IMR-90 (cell line): ENCODE measurements around the gene ERICH3. TPM values are rescaled to one million over a fixed set of nuclear protein-coding genes. Genes with fewer than 3 reads are reported as not detected.

Experiments
- ATAC-seq: fragments of 200-7000 bp; cut with Tn5 transposase; 2 replicates; pipeline ENCODE4 v1.9.1; 2020; ENCODE audit warnings: low read depth, mild to moderate bottlenecking, moderate library complexity
- BruUV-seq: library from RNA; stranded (reverse); fragments of 400-500 nt; replicated peaks from 2 replicates; lab custom pipeline; 2021; lab: Mats Ljungman, UMichigan
- CTCF ChIA-PET: fragments of 300-600 bp; formaldehyde crosslinking; extraction: SDS; loops from one replicate; lab custom pipeline; 2021; ENCODE audit warnings: antibody characterized with exemption; lab: Yijun Ruan, JAX
- POLR2A ChIA-PET: fragments of 300-600 bp; sonication (Branson Sonifier 250); formaldehyde crosslinking; loops from one replicate; lab custom pipeline; 2022; ENCODE audit warnings: antibody characterized with exemption; ENCODE audit not compliant: unreplicated experiment; lab: Charles Lee
- DNase-seq: peaks from one replicate; pipeline ENCODE4 v3.0.0; 2013
- H2AFZ ChIP-seq: replicated peaks from 2 replicates; pipeline ENCODE3; 2013; ENCODE audit warnings: low read length, mild to moderate bottlenecking; ENCODE audit not compliant: poor library complexity
- H2AK5ac ChIP-seq: 2 replicates; pipeline ENCODE4 v1.6.1; 2013; ENCODE audit warnings: low read depth, low read length, inconsistent platforms
- H2AK9ac ChIP-seq: replicated peaks from 2 replicates; pipeline ENCODE3; 2013; ENCODE audit warnings: mild to moderate bottlenecking, low read depth, low read length, moderate library complexity; ENCODE audit not compliant: poor library complexity
- H2BK120ac ChIP-seq: 2 replicates; pipeline ENCODE4 v1.6.1; 2013; ENCODE audit warnings: low read depth, low read length, inconsistent platforms
- H2BK15ac ChIP-seq: 3 replicates; pipeline ENCODE4 v1.6.1; 2013; ENCODE audit warnings: low read depth, low read length, inconsistent platforms
- H2BK20ac ChIP-seq: 2 replicates; pipeline ENCODE4 v1.6.1; 2013; ENCODE audit warnings: low read depth, mild to moderate bottlenecking, inconsistent platforms, low read length, moderate library complexity
- H2BK5ac ChIP-seq: 2 replicates; pipeline ENCODE4 v1.6.1; 2013; ENCODE audit warnings: mild to moderate bottlenecking, low read depth, low read length, inconsistent platforms; ENCODE audit not compliant: poor library complexity, severe bottlenecking
- H3K14ac ChIP-seq: replicated peaks from 2 replicates; pipeline ENCODE4 v1.6.1; 2013; ENCODE audit warnings: low read depth, low read length, inconsistent platforms
- H3K18ac ChIP-seq: 2 replicates; pipeline ENCODE4 v1.6.1; 2013; ENCODE audit warnings: low read depth, low read length, control low read depth
- H3K23ac ChIP-seq: 2 replicates; pipeline ENCODE4 v1.6.1; 2013; ENCODE audit warnings: low read depth, low read length, inconsistent platforms
- H3K27ac ChIP-seq: 2 replicates; pipeline ENCODE4 v1.5.1; 2013; ENCODE audit warnings: mild to moderate bottlenecking, control low read depth, low read length; ENCODE audit not compliant: insufficient read depth
- H3K27me3 ChIP-seq: 2 replicates; pipeline ENCODE4 v1.6.1; 2013; ENCODE audit warnings: low read length; ENCODE audit not compliant: control insufficient read depth, insufficient read depth
- H3K36me3 ChIP-seq: 2 replicates; pipeline ENCODE4 v1.6.1; 2013; ENCODE audit warnings: low read length, mixed read lengths; ENCODE audit not compliant: control insufficient read depth, insufficient read depth
- H3K4ac ChIP-seq: 2 replicates; pipeline ENCODE4 v1.6.1; 2013; ENCODE audit warnings: low read depth, low read length, inconsistent platforms
- H3K4me1 ChIP-seq: 2 replicates; pipeline ENCODE4 v1.6.1; 2013; ENCODE audit warnings: low read length, mixed read lengths; ENCODE audit not compliant: control insufficient read depth, insufficient read depth
- H3K4me2 ChIP-seq: 2 replicates; pipeline ENCODE4 v1.6.1; 2013; ENCODE audit warnings: low read depth, mild to moderate bottlenecking, control low read depth, low read length, moderate library complexity
- H3K4me3 ChIP-seq: 2 replicates; pipeline ENCODE4 v1.5.1; 2013; ENCODE audit warnings: low read depth, mild to moderate bottlenecking, control low read depth, low read length, moderate library complexity; ENCODE audit not compliant: insufficient read depth
- H3K56ac ChIP-seq: 2 replicates; pipeline ENCODE4 v1.6.1; 2013; ENCODE audit warnings: low read length, inconsistent platforms; ENCODE audit not compliant: insufficient read depth; ENCODE audit errors: extremely low read depth
- H3K79me1 ChIP-seq, 2 experiments: 2 replicates each; pipeline ENCODE4 v1.6.1; 2013; ENCODE audit warnings: low read length in 2 of 2, inconsistent platforms in 1 of 2, low read depth in 1 of 2
- H3K9ac ChIP-seq: 2 replicates; pipeline ENCODE4 v1.6.1; 2013; ENCODE audit warnings: low read depth, low read length, control low read depth
- H3K9me1 ChIP-seq: 2 replicates; pipeline ENCODE4 v1.6.1; 2013; ENCODE audit warnings: low read length, inconsistent platforms; ENCODE audit not compliant: insufficient read depth
- H3K9me3 ChIP-seq: 2 replicates; pipeline ENCODE4 v1.6.1; 2013; ENCODE audit warnings: low read length; ENCODE audit not compliant: control insufficient read depth, insufficient read depth
- H4K20me1 ChIP-seq: 2 replicates; pipeline ENCODE4 v1.6.1; 2013; ENCODE audit warnings: low read length, inconsistent platforms; ENCODE audit not compliant: insufficient read depth
- H4K5ac ChIP-seq: 2 replicates; pipeline ENCODE4 v1.6.1; 2013; ENCODE audit warnings: mild to moderate bottlenecking, low read depth, low read length, control low read depth
- H4K8ac ChIP-seq, 2 experiments: 2 replicates each; pipeline ENCODE4 v1.6.1; 2013; ENCODE audit warnings: low read depth in 2 of 2, low read length in 2 of 2, control low read depth in 1 of 2, inconsistent platforms in 1 of 2
- H4K91ac ChIP-seq: 2 replicates; pipeline ENCODE4 v1.6.1; 2013; ENCODE audit warnings: low read depth, low read length, inconsistent platforms; ENCODE audit not compliant: insufficient read depth
- BHLHE40 ChIP-seq: fragments of 150-350 bp; IDR thresholded peaks from 2 replicates; pipeline ENCODE4 v1.6.1; 2016; ENCODE audit warnings: mild to moderate bottlenecking, low read depth, low read length
- CTCF ChIP-seq: conservative IDR thresholded peaks from 2 replicates; pipeline ENCODE4 v1.5.1; 2012; ENCODE audit warnings: mild to moderate bottlenecking, low read depth, low read length, improper control_type of control experiment
- MAFK ChIP-seq: IDR thresholded peaks from 2 replicates; pipeline ENCODE4 v1.6.1; 2012; ENCODE audit warnings: low read depth, low read length, improper control_type of control experiment
- RAD21 ChIP-seq: IDR thresholded peaks from 2 replicates; pipeline ENCODE4 v1.6.1; 2012; ENCODE audit warnings: low read length, improper control_type of control experiment
- SMC3 ChIP-seq: fragments of 150-350 bp; IDR thresholded peaks from 2 replicates; pipeline ENCODE4 v1.6.1; 2016; ENCODE audit warnings: low read depth, mild to moderate bottlenecking, antibody characterized with exemption, low read length, moderate library complexity
- WGBS, 2 experiments: methylation state at CpG; one replicate each; pipeline versions ENCODE4 v1.1.5 to v1.1.7; 2013; ENCODE audit warnings: missing lambda C conversion rate in 2 of 2; ENCODE audit not compliant: insufficient read length in 1 of 2; ENCODE audit errors: extremely low coverage in 2 of 2; 5-methylcytosine and 5-hydroxymethylcytosine counted together
- dilution Hi-C: fragments of 300-500 bp; cut with HindIII; formaldehyde crosslinking; loops from one replicate; pipeline ENCODE4 v1.14.3; 2018; ENCODE audit warnings: low sequenced_read_pairs; ENCODE audit not compliant: unreplicated experiment
- in situ Hi-C: fragments of 300-500 bp; cut with MboI; formaldehyde crosslinking; loops from 3 replicates; pipeline ENCODE4 v1.14.3; 2019; ENCODE audit warnings: low sequenced_read_pairs, inconsistent platforms, mixed read lengths
- intact Hi-C: fragments of 100-400 bp; cut with micrococcal nuclease; formaldehyde crosslinking; loops from 2 replicates; pipeline ENCODE4 v1.10.0; 2022
- polyA plus RNA-seq, 3 experiments: library from polyadenylated mRNA; depleted of rRNA; stranded (reverse); fragments of >200 nt; gene quantifications; 2 replicates each; pipeline ENCODE4 v1.2.3, GENCODE V29; 2012; ENCODE audit warnings: low replicate concordance in 1 of 3
- total RNA-seq: library from RNA; depleted of rRNA; stranded (reverse); fragments of >200 nt; gene quantifications from 2 replicates; pipeline ENCODE4 v1.2.3, GENCODE V29; 2012

The ERICH3 gene
- total and polyA plus RNA-seq, 2 of the 4 experiments (the other 2 are of a cell fraction), result not detected

DNA sequence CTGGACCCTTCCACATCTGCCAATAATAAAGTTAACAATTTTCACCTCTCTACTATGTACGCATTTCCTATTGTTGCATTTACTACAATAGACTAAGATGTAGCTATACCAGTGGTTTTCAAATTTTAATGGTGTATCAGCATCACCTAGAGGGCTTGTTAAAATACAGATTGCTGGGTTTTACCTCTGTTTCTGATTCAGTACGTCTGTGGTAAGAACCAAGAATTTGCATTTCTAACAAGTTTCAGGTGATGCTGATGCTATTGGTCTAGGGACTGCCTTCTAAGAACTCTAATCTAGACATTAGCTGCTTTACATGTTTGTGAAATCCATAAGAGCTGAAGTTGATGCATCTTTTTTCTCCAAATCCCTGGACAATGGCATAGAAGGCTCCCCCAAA, 59.7 kb downstream of the ERICH3 start:
- Histone ChIP-seq H3K4me1 (no peaks in the 10 kb centered on the region), H4K20me1 (no peaks in the 10 kb centered on the region), H3K4me3 (no peak overlapping the region), H4K8ac (no peak overlapping the region), H2AK9ac (no peak overlapping the region), H3K9ac (no peak overlapping the region), H2BK120ac (no peak overlapping the region), H2AK5ac (no peak overlapping the region), H2BK5ac (no peak overlapping the region), H3K4ac (no peak overlapping the region), H3K18ac (no peak overlapping the region), H2BK15ac (no peak overlapping the region), H3K9me3 (no peaks in the 10 kb centered on the region), H3K9me1 (no peaks in the 10 kb centered on the region), H2BK20ac (no peak overlapping the region), H3K27me3 (no peaks in the 10 kb centered on the region), H3K56ac (no peak overlapping the region), H3K36me3 (no peaks in the 10 kb centered on the region), H3K4me2 (no peak overlapping the region), H2AFZ (no peak overlapping the region), H3K79me1 (no peaks in the 10 kb centered on the region), H3K14ac (no peak overlapping the region), H3K27ac (no peak overlapping the region), H4K91ac (no peak overlapping the region), H3K23ac (no peak overlapping the region), H4K5ac (no peak overlapping the region)
- ChIA-PET CTCF (no interaction called here), POLR2A (no interaction called here)
- no peak for ATAC-seq
- no peak for DNase-seq
- TF ChIP-seq SMC3 (no peak), MAFK (no peak), BHLHE40 (no peak), CTCF (no peak), RAD21 (no peak)
- dilution Hi-C loops, result no loop called here
- in situ Hi-C loops, result no loop called here
- BruUV-seq, result no TSS peak
- intact Hi-C loops, result no loop called here
- WGBS, 2 experiments, result no CpG with 5 or more reads among the region's 2 CpGs
